HG03064 (cell line): ENCODE data around the gene NCR3LG1.

Experiments
- ATAC-seq: cut with Tn5 transposase; IDR thresholded peaks from one replicate; pipeline ENCODE4 v1.9.1; 2021; ENCODE audit warnings: low read depth; ENCODE audit not compliant: unreplicated experiment

NCR3LG1 gene

GRCh38 chr11:17369684-17370243, 18.2 kb downstream of the NCR3LG1 start:
- ATAC-seq, result no peak

- no peak for ATAC-seq
Observed at GRCh38 chr11:17371614-17372013, 20.0 kb downstream of the NCR3LG1 start.

- no peak for ATAC-seq
Observed at GRCh38 chr11:17375547-17375946, 23.9 kb downstream of the NCR3LG1 start.

GRCh38 chr11:17376493-17376892, 24.9 kb downstream of the NCR3LG1 start:
- ATAC-seq, result no peak

- no peak for ATAC-seq
Observed at GRCh38 chr11:17378655-17379054, 27.1 kb downstream of the NCR3LG1 start.

GRCh38 chr11:17379383-17380180, 28.0 kb downstream of the NCR3LG1 start:
- no peak for ATAC-seq

GRCh38 chr11:17381156-17381555, 29.6 kb downstream of the NCR3LG1 start:
- ATAC-seq, result no peak

GRCh38 chr11:17382046-17382728, 30.6 kb downstream of the NCR3LG1 start:
- ATAC-seq, result no peak

GRCh38 chr11:17383461-17383860, 31.9 kb downstream of the NCR3LG1 start:
- ATAC-seq, result no peak

- no peak for ATAC-seq
Observed at GRCh38 chr11:17384002-17384511, 32.5 kb downstream of the NCR3LG1 start.

GRCh38 chr11:17385492-17385891, 33.9 kb downstream of the NCR3LG1 start:
- ATAC-seq, result no peak

GRCh38 chr11:17385926-17386325, 34.3 kb downstream of the NCR3LG1 start:
- no peak for ATAC-seq

GRCh38 chr11:17386331-17387084, 34.9 kb downstream of the NCR3LG1 start:
- ATAC-seq, result no peak

- no peak for ATAC-seq
Observed at GRCh38 chr11:17387254-17387653, 35.7 kb downstream of the NCR3LG1 start.

- ATAC-seq, result no peak
Observed at GRCh38 chr11:17387811-17388210, 36.2 kb downstream of the NCR3LG1 start.

- ATAC-seq, result peak; percentile 46
Observed at GRCh38 chr11:17388609-17389210, 37.1 kb downstream of the NCR3LG1 start, which contains the start of gene KCNJ11. TSS of gene KCNJ11 (minus strand) at chr11:17388659. CDS start at chr11:17388091, 568 bp downstream.

- peak; percentile 56 for ATAC-seq
Observed at GRCh38 chr11:17389211-17389956, 37.8 kb downstream of the NCR3LG1 start.

- ATAC-seq, result no peak
Observed at GRCh38 chr11:17389957-17390649, 38.5 kb downstream of the NCR3LG1 start.
